ENCODE data around the gene HAUS5.
"Not testable (repeated sequence)": the region's sequence is repeated elsewhere in the genome, so short reads cannot be mapped to it uniquely, and the experiment has no call there.

The HAUS5 gene

DNA sequence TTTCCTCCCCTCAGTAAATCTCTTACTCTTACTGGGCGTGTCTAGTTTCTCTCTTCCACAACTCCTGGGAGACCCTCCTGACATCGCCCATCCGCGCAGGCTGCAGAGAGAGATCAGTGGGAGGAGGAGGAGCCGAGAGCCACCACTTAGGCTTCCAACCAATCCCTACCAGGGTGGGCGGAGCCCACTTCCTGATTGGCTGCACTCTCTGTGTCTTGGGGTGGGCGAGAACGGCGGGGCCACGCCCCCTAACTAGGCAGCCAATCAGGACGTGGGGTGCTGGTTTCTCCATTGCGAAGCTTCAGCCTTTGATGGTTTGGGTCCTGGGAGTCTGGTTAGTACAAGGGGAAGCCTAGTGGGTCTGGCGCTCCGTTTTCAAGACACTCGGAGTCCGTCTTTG, 26.7 kb upstream of the HAUS5 start, which contains the start of gene PMIS2:
TSS of gene PMIS2 (plus strand) at position 326 of the 400 bp plus-strand sequence. CDS start 87 bp downstream, outside the sequence.
- peaks cover 9% of the 10 kb centered on the region; the same call in 1 of the 2 replicates for H3K27me3 ChIP-seq (ENCODE audit: insufficient read depth, low read length)
- no peak within 1 kb of the TSS for H2AFZ ChIP-seq (ENCODE audit: low read length, unreplicated experiment)
- H3K4me3 ChIP-seq (ENCODE audit: low read depth, low read length): no peak within 1 kb of the TSS
- no peaks in the 10 kb centered on the region for H3K4me1 ChIP-seq (ENCODE audit: control insufficient read depth, insufficient read depth, low read length, unreplicated experiment)
- H3K79me2 ChIP-seq (ENCODE audit: control insufficient read depth, insufficient read depth, low read length, unreplicated experiment): no peaks in the 10 kb centered on the region
- H3K27ac ChIP-seq (ENCODE audit: low read depth, low read length): no peak within 1 kb of the TSS
- no peaks in the 10 kb centered on the region for H3K36me3 ChIP-seq (ENCODE audit: insufficient read depth, low read length)

- Histone ChIP-seq H3K4me3 (ENCODE audit: low read depth, low read length) (no peak overlapping the region), H3K27me3 (ENCODE audit: insufficient read depth, low read length) (peaks cover 9% of the 10 kb centered on the region; the same call in 1 of the 2 replicates), H3K27ac (ENCODE audit: low read depth, low read length) (no peak overlapping the region), H3K4me1 (ENCODE audit: control insufficient read depth, insufficient read depth, low read length, unreplicated experiment) (no peaks in the 10 kb centered on the region), H3K79me2 (ENCODE audit: control insufficient read depth, insufficient read depth, low read length, unreplicated experiment) (no peaks in the 10 kb centered on the region), H2AFZ (ENCODE audit: low read length, unreplicated experiment) (no peak overlapping the region), H3K36me3 (ENCODE audit: insufficient read depth, low read length) (no peaks in the 10 kb centered on the region)
These were observed 25.2 kb upstream of the HAUS5 start for GRCh38 chr19:35587321-35587720.

DNA sequence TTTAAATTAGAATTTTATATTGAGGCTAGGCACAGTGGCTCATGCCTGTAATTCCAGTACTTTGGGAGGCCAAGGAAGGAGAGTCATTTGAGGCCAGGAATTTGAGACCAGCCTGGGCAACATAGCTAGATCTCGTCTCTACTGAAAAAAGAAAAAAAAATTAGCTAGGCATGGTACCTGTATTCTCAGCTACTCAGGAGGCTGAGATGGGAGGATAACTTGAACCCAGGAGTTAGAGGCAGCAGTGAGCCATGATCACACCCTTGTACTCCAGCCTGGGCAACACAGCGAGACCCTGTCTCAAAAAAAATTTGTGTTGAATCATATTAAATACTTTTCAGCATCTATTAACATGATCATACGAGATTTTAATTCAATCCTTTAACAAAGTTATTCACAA, 21.7 kb upstream of the HAUS5 start:
- no peak overlapping the region for H3K4me3 ChIP-seq (ENCODE audit: low read depth, low read length)
- no peak overlapping the region for H3K27ac ChIP-seq (ENCODE audit: low read depth, low read length)
- H3K27me3 ChIP-seq (ENCODE audit: insufficient read depth, low read length): no peaks in the 10 kb centered on the region
- H2AFZ ChIP-seq (ENCODE audit: low read length, unreplicated experiment): no peak overlapping the region
- no peaks in the 10 kb centered on the region for H3K4me1 ChIP-seq (ENCODE audit: control insufficient read depth, insufficient read depth, low read length, unreplicated experiment)
- H3K79me2 ChIP-seq (ENCODE audit: control insufficient read depth, insufficient read depth, low read length, unreplicated experiment): no peaks in the 10 kb centered on the region
- no peaks in the 10 kb centered on the region for H3K36me3 ChIP-seq (ENCODE audit: insufficient read depth, low read length)

DNA sequence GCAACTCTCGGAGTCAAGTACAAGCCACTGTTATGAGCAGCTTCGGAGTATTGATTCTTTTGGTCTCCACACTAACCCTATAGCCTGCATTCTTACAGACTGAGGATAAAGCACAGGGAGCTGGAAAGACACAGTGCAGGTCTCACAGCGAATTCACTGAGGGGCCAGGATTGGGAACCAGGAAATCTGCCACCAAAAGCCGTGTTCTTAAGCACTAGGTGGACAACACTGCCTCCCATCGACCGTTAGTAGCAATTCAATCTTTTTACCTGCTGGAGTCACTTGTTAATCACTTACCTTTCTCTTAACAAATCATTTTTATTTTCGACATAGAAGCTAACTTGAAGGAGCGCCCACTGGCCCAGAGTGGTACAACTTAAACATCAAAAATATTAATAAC, 20.3 kb upstream of the HAUS5 start:
- H3K4me3 ChIP-seq (ENCODE audit: low read depth, low read length): no peak overlapping the region
- no peak overlapping the region for H2AFZ ChIP-seq (ENCODE audit: low read length, unreplicated experiment)
- no peaks in the 10 kb centered on the region for H3K79me2 ChIP-seq (ENCODE audit: control insufficient read depth, insufficient read depth, low read length, unreplicated experiment)
- H3K27ac ChIP-seq (ENCODE audit: low read depth, low read length): no peak overlapping the region
- no peaks in the 10 kb centered on the region for H3K27me3 ChIP-seq (ENCODE audit: insufficient read depth, low read length)
- H3K36me3 ChIP-seq (ENCODE audit: insufficient read depth, low read length): no peaks in the 10 kb centered on the region
- no peaks in the 10 kb centered on the region for H3K4me1 ChIP-seq (ENCODE audit: control insufficient read depth, insufficient read depth, low read length, unreplicated experiment)

- not testable (repeated sequence) for H3K36me3 ChIP-seq (ENCODE audit: insufficient read depth, low read length); H3K4me3 ChIP-seq (ENCODE audit: low read depth, low read length); H2AFZ ChIP-seq (ENCODE audit: low read length, unreplicated experiment); H3K4me1 ChIP-seq (ENCODE audit: control insufficient read depth, insufficient read depth, low read length, unreplicated experiment); H3K79me2 ChIP-seq (ENCODE audit: control insufficient read depth, insufficient read depth, low read length, unreplicated experiment); H3K27ac ChIP-seq (ENCODE audit: low read depth, low read length); H3K27me3 ChIP-seq (ENCODE audit: insufficient read depth, low read length)
These were observed 17.5 kb upstream of the HAUS5 start for GRCh38 chr19:35595026-35595425.

GRCh38 chr19:35595928-35596327, 16.6 kb upstream of the HAUS5 start:
- H3K27ac ChIP-seq (ENCODE audit: low read depth, low read length): no peak overlapping the region
- no peak overlapping the region for H3K4me3 ChIP-seq (ENCODE audit: low read depth, low read length)
- no peaks in the 10 kb centered on the region for H3K4me1 ChIP-seq (ENCODE audit: control insufficient read depth, insufficient read depth, low read length, unreplicated experiment)
- H2AFZ ChIP-seq (ENCODE audit: low read length, unreplicated experiment): no peak overlapping the region
- no peaks in the 10 kb centered on the region for H3K36me3 ChIP-seq (ENCODE audit: insufficient read depth, low read length)
- H3K27me3 ChIP-seq (ENCODE audit: insufficient read depth, low read length): no peaks in the 10 kb centered on the region
- no peaks in the 10 kb centered on the region for H3K79me2 ChIP-seq (ENCODE audit: control insufficient read depth, insufficient read depth, low read length, unreplicated experiment)

DNA sequence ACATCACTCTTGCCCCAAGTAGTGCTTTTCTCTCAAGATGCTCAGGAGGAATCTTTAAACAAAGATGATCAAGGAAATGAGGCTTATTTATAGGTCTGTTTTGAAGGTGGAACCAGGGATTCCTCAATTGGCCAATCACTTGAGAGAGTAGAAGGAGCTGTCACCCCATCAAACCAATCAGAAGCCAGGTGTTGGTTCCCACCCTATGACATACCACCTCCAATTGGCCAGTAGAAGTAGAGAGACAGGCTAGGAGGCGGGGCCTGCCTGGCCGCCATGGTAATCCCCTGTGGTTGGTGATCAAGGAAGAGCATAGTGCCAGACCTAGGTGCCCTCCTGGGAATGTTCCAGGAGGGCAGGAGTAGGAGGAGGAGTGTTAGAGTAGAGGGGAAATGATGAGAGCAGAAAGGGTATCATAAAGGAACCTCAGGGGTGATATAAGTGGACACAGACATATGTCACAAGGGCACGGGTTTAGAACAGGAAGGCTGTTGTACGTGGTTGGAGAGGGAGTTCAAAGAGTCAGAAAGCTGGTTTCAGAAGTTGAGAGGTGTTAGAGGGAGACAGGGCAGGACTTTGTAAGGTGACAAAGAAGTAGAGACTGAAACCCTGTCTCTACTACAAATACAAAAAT, 16.1 kb upstream of the HAUS5 start:
- H3K27me3 ChIP-seq (ENCODE audit: insufficient read depth, low read length): no peaks in the 10 kb centered on the region
- no peak overlapping the region for H3K4me3 ChIP-seq (ENCODE audit: low read depth, low read length)
- H3K4me1 ChIP-seq (ENCODE audit: control insufficient read depth, insufficient read depth, low read length, unreplicated experiment): no peaks in the 10 kb centered on the region
- no peak overlapping the region for H3K27ac ChIP-seq (ENCODE audit: low read depth, low read length)
- H2AFZ ChIP-seq (ENCODE audit: low read length, unreplicated experiment): no peak overlapping the region
- H3K79me2 ChIP-seq (ENCODE audit: control insufficient read depth, insufficient read depth, low read length, unreplicated experiment): no peaks in the 10 kb centered on the region
- H3K36me3 ChIP-seq (ENCODE audit: insufficient read depth, low read length): no peaks in the 10 kb centered on the region

- H3K4me3 ChIP-seq (ENCODE audit: low read depth, low read length): no peak overlapping the region
- no peak overlapping the region for H2AFZ ChIP-seq (ENCODE audit: low read length, unreplicated experiment)
- no peaks in the 10 kb centered on the region for H3K79me2 ChIP-seq (ENCODE audit: control insufficient read depth, insufficient read depth, low read length, unreplicated experiment)
- no peaks in the 10 kb centered on the region for H3K27me3 ChIP-seq (ENCODE audit: insufficient read depth, low read length)
- no peak overlapping the region for H3K27ac ChIP-seq (ENCODE audit: low read depth, low read length)
- no peaks in the 10 kb centered on the region for H3K4me1 ChIP-seq (ENCODE audit: control insufficient read depth, insufficient read depth, low read length, unreplicated experiment)
- no peaks in the 10 kb centered on the region for H3K36me3 ChIP-seq (ENCODE audit: insufficient read depth, low read length)
These were observed 10.6 kb upstream of the HAUS5 start for GRCh38 chr19:35601971-35602370.

GRCh38 chr19:35604436-35604835, 8.1 kb upstream of the HAUS5 start:
- not testable (repeated sequence) for H3K79me2 ChIP-seq (ENCODE audit: control insufficient read depth, insufficient read depth, low read length, unreplicated experiment); H3K4me3 ChIP-seq (ENCODE audit: low read depth, low read length); H3K4me1 ChIP-seq (ENCODE audit: control insufficient read depth, insufficient read depth, low read length, unreplicated experiment); H3K27ac ChIP-seq (ENCODE audit: low read depth, low read length); H3K27me3 ChIP-seq (ENCODE audit: insufficient read depth, low read length); H2AFZ ChIP-seq (ENCODE audit: low read length, unreplicated experiment); H3K36me3 ChIP-seq (ENCODE audit: insufficient read depth, low read length)

- H3K27me3 ChIP-seq (ENCODE audit: insufficient read depth, low read length); H3K79me2 ChIP-seq (ENCODE audit: control insufficient read depth, insufficient read depth, low read length, unreplicated experiment); H3K27ac ChIP-seq (ENCODE audit: low read depth, low read length): not testable (repeated sequence)
These were observed 5.4 kb upstream of the HAUS5 start for GRCh38 chr19:35607170-35607569.

DNA sequence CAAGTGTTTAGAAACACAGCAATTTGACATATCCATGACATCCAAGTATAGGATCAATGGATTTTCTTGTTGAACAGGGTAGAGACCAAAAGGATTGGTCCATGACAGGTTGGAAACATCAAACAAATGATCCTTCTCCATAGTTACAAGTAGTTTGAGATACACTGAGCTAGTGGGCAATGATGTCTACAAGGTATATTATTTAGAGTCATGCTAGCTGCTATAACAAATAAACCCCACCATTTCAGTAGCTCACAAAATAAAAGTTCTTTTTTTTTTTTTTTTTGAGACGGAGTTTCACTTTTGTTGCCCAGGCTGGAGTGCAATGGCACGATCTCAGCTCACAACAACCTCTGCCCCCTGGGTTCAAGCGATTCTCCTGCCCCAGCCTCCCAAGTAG, 4.9 kb upstream of the HAUS5 start:
- Histone ChIP-seq H3K27me3 (ENCODE audit: insufficient read depth, low read length) (no peaks in the 10 kb centered on the region), H3K79me2 (ENCODE audit: control insufficient read depth, insufficient read depth, low read length, unreplicated experiment) (no peaks in the 10 kb centered on the region), H3K27ac (ENCODE audit: low read depth, low read length) (no peak overlapping the region), H3K4me1 (ENCODE audit: control insufficient read depth, insufficient read depth, low read length, unreplicated experiment) (no peaks in the 10 kb centered on the region), H3K36me3 (ENCODE audit: insufficient read depth, low read length) (no peaks in the 10 kb centered on the region), H3K4me3 (ENCODE audit: low read depth, low read length) (no peak overlapping the region), H2AFZ (ENCODE audit: low read length, unreplicated experiment) (no peak overlapping the region)

More at GRCh38 chr19:35607170-35607569, 5.4 kb upstream of the HAUS5 start:
- not testable (repeated sequence) for H3K36me3 ChIP-seq (ENCODE audit: insufficient read depth, low read length); H3K4me1 ChIP-seq (ENCODE audit: control insufficient read depth, insufficient read depth, low read length, unreplicated experiment); H3K4me3 ChIP-seq (ENCODE audit: low read depth, low read length); H2AFZ ChIP-seq (ENCODE audit: low read length, unreplicated experiment)

Data from ACC112 (cell line).